ENCODE data around the gene MMRN2.

MMRN2 gene

DNA sequence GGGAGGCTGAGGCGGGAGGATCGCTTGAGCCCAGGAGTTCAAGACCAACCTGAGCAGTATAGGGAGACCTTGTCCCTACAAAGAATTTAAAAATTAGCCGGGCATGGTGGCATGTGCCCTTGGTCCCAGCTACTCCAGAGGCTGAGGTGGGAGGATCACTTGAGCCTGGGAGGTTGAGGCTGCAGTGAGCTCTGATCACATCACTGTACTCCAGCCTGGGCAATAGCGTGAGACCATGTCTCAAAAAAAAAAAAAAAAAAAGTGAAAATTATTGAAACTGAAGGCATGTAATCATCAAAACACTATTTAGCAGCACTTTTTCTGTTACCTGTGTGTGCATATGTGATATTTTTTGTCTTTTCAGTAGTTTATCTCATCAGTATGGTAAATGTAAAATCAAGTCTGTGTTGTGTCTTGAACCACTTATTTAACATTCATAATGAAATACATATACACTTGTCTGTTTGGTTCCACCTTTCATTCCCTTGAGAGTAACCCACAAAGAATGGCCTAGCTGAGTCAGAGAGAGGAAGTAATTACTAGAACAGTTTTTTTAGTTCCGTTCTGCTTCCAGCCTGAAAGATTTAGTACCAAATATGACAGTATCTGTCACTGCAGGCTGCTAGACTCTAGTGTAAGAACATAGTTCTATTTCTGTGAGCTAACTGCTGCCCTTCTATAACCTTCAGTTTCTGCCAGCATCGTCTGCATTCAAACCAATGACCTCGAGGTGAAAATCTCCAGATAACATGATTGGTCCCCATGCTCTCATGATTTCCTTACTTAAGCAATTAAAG lies 68.6 kb downstream of the MMRN2 start:
- DNase-seq (ENCODE audit: low read depth, low spot score): no peak

Measured in activated CD4-positive, CD25-positive, alpha-beta regulatory T cell treated with anti-CD3 and anti-CD28 coated beads, Interleukin-2, amount 50 U/mL, for 16 hours (primary cell).